ENCODE data around the gene MMEL1. TPM values are rescaled to one million over a fixed set of nuclear protein-coding genes. Genes with fewer than 3 reads are reported as not detected.

MMEL1 gene
- total and polyA plus RNA-seq, 7 experiments from 2014 or later: 2.0 to 20.5 (median 2.8) TPM

DNA sequence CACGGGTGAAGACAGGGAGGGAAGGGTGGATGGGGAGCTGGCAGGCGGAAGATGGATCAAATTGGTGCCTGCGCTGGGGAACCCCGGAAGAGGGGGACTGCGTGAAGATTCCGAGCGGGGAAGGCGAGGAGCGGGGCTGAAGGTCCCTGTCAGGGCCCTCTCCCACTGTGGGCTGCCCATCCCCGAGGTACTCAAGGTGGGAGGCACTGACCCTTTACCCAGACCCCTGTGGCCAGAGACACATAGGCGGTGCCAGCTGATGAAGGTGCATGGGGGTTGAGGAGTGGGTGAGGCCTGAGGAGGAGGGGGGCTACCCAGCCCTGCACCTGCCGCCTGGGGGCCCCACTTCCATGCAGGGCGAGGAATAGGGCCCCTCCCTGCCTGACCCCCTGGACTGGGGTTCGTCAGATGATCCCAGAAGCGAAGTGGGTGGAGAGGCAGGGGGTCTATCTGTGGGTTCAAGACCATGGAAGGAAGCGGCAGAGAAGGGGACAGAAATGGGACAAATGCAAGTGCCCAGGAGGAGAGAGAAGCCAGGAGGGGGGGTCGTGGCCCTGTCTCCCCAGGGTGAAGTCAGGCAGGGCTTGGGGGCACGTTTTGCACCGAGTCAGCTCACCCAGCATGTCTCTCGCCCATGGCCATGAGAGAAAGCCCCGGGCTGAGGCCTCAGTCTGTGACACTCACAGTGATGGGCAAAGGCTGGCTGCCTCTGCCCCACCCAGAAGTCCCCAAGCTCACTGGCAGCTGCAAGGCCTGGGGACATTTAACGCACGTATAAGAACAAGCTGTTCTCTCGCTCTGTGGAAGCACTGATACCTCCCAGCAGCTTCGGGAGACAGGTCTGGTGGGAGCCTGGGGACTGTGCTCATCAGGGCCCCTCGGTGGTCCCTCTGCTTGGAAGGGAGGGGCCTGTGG, 7.0 kb upstream of the MMEL1 start:
- H3K4me1 ChIP-seq (ENCODE audit: control insufficient read depth in 2 of 2, insufficient read depth in 2 of 2, low read length in 2 of 2): peaks cover 9% of the 10 kb centered on the region in 2 donors
- ChIA-PET POLR2A (interaction anchor here (1.6 kb wide), 1 partner anchor 53 kb away, joined by 3 read pairs; no protein-coding TSS in a partner anchor), CTCF (interaction anchor here (0.5 kb wide), 1 partner anchor 504 kb away, joined by 3 read pairs; no protein-coding TSS in a partner anchor)
- ATAC-seq (no peak), DNase-seq (no peak)
- H3K27me3 ChIP-seq (ENCODE audit: control insufficient read depth in 2 of 2, insufficient read depth in 2 of 2, low read length in 2 of 2): no peaks in the 10 kb centered on the region
- no peaks in the 10 kb centered on the region for H3K9me3 ChIP-seq (ENCODE audit: control insufficient read depth in 2 of 3, low read length in 3 of 3)
- Mint-ChIP-seq H3K27ac (peak overlapping the region in 2 of 9 donors; percentile 17 to 79), H3K9me3 (peaks cover 0 to 12% (median 0%) of the 10 kb centered on the region in 11 donors), H3K4me1 (peaks cover 7 to 24% (median 14%) of the 10 kb centered on the region in 7 donors), H3K27me3 (peaks cover 0 to 3% (median 0%) of the 10 kb centered on the region in 5 donors), H3K4me3 (peak overlapping the region in 4 of 10 donors; percentile 12 to 32 (median 22)), H3K36me3 (peaks cover 0 to 8% (median 0%) of the 10 kb centered on the region in 5 donors)
- H3K4me3 ChIP-seq (ENCODE audit: low read length): no peak overlapping the region
- intact Hi-C loops (cut with micrococcal nuclease): loop anchor here in 1 of 2 donors (10.0 kb wide), 1 partner anchor 445 kb away; the partner anchor contains the start of gene FAAP20
- no peaks in the 10 kb centered on the region for H3K36me3 ChIP-seq (ENCODE audit: control insufficient read depth in 2 of 3, insufficient read depth in 3 of 3, low read length in 3 of 3)
- peak overlapping the region; percentile 22 for H3K27ac ChIP-seq (ENCODE audit: low read depth, low read length)

- Mint-ChIP-seq H3K4me1 (peaks cover 7 to 24% (median 14%) of the 10 kb centered on the region in 7 donors), H3K27ac (peak overlapping the region in 4 of 9 donors; percentile 12 to 25 (median 16)), H3K27me3 (peaks cover 0 to 3% (median 0%) of the 10 kb centered on the region in 5 donors), H3K4me3 (peak overlapping the region in 1 of 10 donors; percentile 29), H3K9me3 (peaks cover 0 to 12% (median 0%) of the 10 kb centered on the region in 11 donors), H3K36me3 (peaks cover 0 to 8% (median 0%) of the 10 kb centered on the region in 5 donors)
- no peak for DNase-seq
- Histone ChIP-seq H3K4me1 (ENCODE audit: control insufficient read depth in 2 of 2, insufficient read depth in 2 of 2, low read length in 2 of 2) (peaks cover 9% of the 10 kb centered on the region in 2 donors), H3K9me3 (ENCODE audit: control insufficient read depth in 2 of 3, low read length in 3 of 3) (no peaks in the 10 kb centered on the region), H3K27me3 (ENCODE audit: control insufficient read depth in 2 of 2, insufficient read depth in 2 of 2, low read length in 2 of 2) (no peaks in the 10 kb centered on the region), H3K4me3 (ENCODE audit: low read length) (no peak overlapping the region), H3K36me3 (ENCODE audit: control insufficient read depth in 2 of 3, insufficient read depth in 3 of 3, low read length in 3 of 3) (no peaks in the 10 kb centered on the region), H3K27ac (ENCODE audit: low read depth, low read length) (no peak overlapping the region)
- ATAC-seq: no peak
- intact Hi-C loops (cut with micrococcal nuclease): no loop called here
- ChIA-PET CTCF (no interaction called here), POLR2A (interaction anchor here (1.6 kb wide), 1 partner anchor 52 kb away, joined by 3 read pairs; no protein-coding TSS in a partner anchor)
Measured at GRCh38 chr1:2639203-2639602, 6.4 kb upstream of the MMEL1 start.

DNA sequence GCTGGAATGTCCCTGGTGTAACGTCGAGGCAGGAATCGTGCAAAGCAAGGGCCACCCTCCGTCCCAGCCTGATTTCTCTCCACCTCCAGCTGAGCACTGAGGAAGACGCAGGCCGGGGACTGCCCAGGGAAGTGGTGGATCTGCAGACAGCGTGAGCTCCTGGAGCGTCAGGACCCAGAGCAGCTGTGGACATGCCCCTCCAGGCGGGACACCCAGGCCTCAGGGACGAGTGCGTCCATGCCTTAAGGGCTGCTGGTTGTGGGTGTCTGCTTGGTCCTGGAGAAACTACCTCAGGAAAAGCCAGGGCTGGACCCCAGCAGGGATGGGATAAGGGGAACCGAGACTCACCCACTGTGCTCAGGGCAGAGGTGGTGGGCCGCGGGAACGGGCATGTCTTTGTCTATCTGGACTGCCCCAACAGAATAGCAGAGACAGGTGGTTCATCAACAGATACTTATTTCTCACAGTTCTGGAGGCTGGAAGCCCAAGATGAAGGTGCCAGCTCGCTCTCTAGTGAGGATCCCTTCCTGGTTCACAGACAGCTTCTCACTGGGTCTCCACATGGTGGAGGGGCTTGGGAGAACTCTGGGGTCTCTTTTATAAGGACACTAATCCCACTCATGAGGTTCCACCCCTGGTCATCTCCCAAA, 5.8 kb upstream of the MMEL1 start:
- no peak overlapping the region for H3K4me3 ChIP-seq (ENCODE audit: low read length)
- intact Hi-C loops (cut with micrococcal nuclease): no loop called here
- ATAC-seq: no peak
- H3K36me3 Mint-ChIP-seq: peaks cover 0 to 8% (median 0%) of the 10 kb centered on the region in 5 donors
- peaks cover 0 to under 1% (median 0%) of the 10 kb centered on the region in 5 donors for H3K27me3 Mint-ChIP-seq
- H3K4me3 Mint-ChIP-seq: no peak overlapping the region
- peaks cover 0 to 12% (median 0%) of the 10 kb centered on the region in 11 donors for H3K9me3 Mint-ChIP-seq
- H3K4me1 Mint-ChIP-seq: peaks cover 6 to 21% (median 13%) of the 10 kb centered on the region in 7 donors
- ChIA-PET POLR2A (interaction anchor here (1.2 to 1.6 kb wide), 2 partner anchors 83 to 90 kb away, joined by 3 to 7 read pairs; partner anchors contain the start of gene TNFRSF14), CTCF (no interaction called here)
- H3K27ac ChIP-seq (ENCODE audit: low read depth, low read length): no peak overlapping the region
- no peak for DNase-seq
- H3K9me3 ChIP-seq (ENCODE audit: control insufficient read depth in 2 of 3, low read length in 3 of 3): no peaks in the 10 kb centered on the region
- no peaks in the 10 kb centered on the region for H3K36me3 ChIP-seq (ENCODE audit: control insufficient read depth in 2 of 3, insufficient read depth in 3 of 3, low read length in 3 of 3)
- peak overlapping the region in 4 of 9 donors; percentile 12 to 42 (median 20) for H3K27ac Mint-ChIP-seq
- peaks cover 9% of the 10 kb centered on the region in 2 donors for H3K4me1 ChIP-seq (ENCODE audit: control insufficient read depth in 2 of 2, insufficient read depth in 2 of 2, low read length in 2 of 2)
- H3K27me3 ChIP-seq (ENCODE audit: control insufficient read depth in 2 of 2, insufficient read depth in 2 of 2, low read length in 2 of 2): no peaks in the 10 kb centered on the region

GRCh38 chr1:2637442-2638145, 4.8 kb upstream of the MMEL1 start:
- DNase-seq (no peak), ATAC-seq (no peak)
- Mint-ChIP-seq H3K4me1 (peaks cover 5 to 18% (median 11%) of the 10 kb centered on the region in 7 donors), H3K4me3 (no peak overlapping the region), H3K9me3 (peaks cover 0 to 12% (median 0%) of the 10 kb centered on the region in 11 donors), H3K27ac (peak overlapping the region in 1 of 9 donors; percentile 82), H3K36me3 (peaks cover 0 to 8% (median 0%) of the 10 kb centered on the region in 5 donors), H3K27me3 (no peaks in the 10 kb centered on the region)
- Histone ChIP-seq H3K27ac (ENCODE audit: low read depth, low read length) (no peak overlapping the region), H3K27me3 (ENCODE audit: control insufficient read depth in 2 of 2, insufficient read depth in 2 of 2, low read length in 2 of 2) (no peaks in the 10 kb centered on the region), H3K9me3 (ENCODE audit: control insufficient read depth in 2 of 3, low read length in 3 of 3) (no peaks in the 10 kb centered on the region), H3K4me1 (ENCODE audit: control insufficient read depth in 2 of 2, insufficient read depth in 2 of 2, low read length in 2 of 2) (peaks cover 6 to 9% of the 10 kb centered on the region in 2 donors), H3K4me3 (ENCODE audit: low read length) (no peak overlapping the region), H3K36me3 (ENCODE audit: control insufficient read depth in 2 of 3, insufficient read depth in 3 of 3, low read length in 3 of 3) (no peaks in the 10 kb centered on the region)
- intact Hi-C loops (cut with micrococcal nuclease): no loop called here
- CTCF ChIA-PET: no interaction called here
- POLR2A ChIA-PET: interaction anchor here (0.6 to 1.6 kb wide), 3 partner anchors 82 to 337 kb away, joined by 3 to 7 read pairs (median 3); partner anchors contain the start of gene TNFRSF14

GRCh38 chr1:2636733-2637132, 3.9 kb upstream of the MMEL1 start:
- Mint-ChIP-seq H3K9me3 (peaks cover 0 to 12% (median 0%) of the 10 kb centered on the region in 11 donors), H3K27me3 (peaks cover 0 to 1% (median under 1%) of the 10 kb centered on the region in 5 donors), H3K4me3 (peak overlapping the region in 1 of 10 donors; percentile 58), H3K36me3 (peaks cover 0 to 8% (median 0%) of the 10 kb centered on the region in 5 donors), H3K4me1 (peaks cover 0 to 14% (median 5%) of the 10 kb centered on the region in 7 donors), H3K27ac (peak overlapping the region in 1 of 9 donors; percentile 82)
- DNase-seq: no peak
- Histone ChIP-seq H3K9me3 (ENCODE audit: control insufficient read depth in 2 of 3, low read length in 3 of 3) (no peaks in the 10 kb centered on the region), H3K36me3 (ENCODE audit: control insufficient read depth in 2 of 3, insufficient read depth in 3 of 3, low read length in 3 of 3) (no peaks in the 10 kb centered on the region), H3K4me3 (ENCODE audit: low read length) (no peak overlapping the region), H3K27ac (ENCODE audit: low read depth, low read length) (no peak overlapping the region), H3K4me1 (ENCODE audit: control insufficient read depth in 2 of 2, insufficient read depth in 2 of 2, low read length in 2 of 2) (peaks cover 0 to 3% of the 10 kb centered on the region in 2 donors), H3K27me3 (ENCODE audit: control insufficient read depth in 2 of 2, insufficient read depth in 2 of 2, low read length in 2 of 2) (no peaks in the 10 kb centered on the region)
- no peak for ATAC-seq
- POLR2A ChIA-PET: interaction anchor here (0.9 to 1.6 kb wide), 3 partner anchors 51 to 90 kb away, joined by 3 to 7 read pairs (median 4); partner anchors contain the start of gene TNFRSF14
- intact Hi-C loops (cut with micrococcal nuclease): no loop called here
- CTCF ChIA-PET: no interaction called here
